Neural progenitor cell (in vitro differentiated cells): ENCODE measurements around the gene ZBED4. TPM values are rescaled to one million over a fixed set of nuclear protein-coding genes. Genes with fewer than 3 reads are reported as not detected.
"Not testable (repeated sequence)": the region's sequence is repeated elsewhere in the genome, so short reads cannot be mapped to it uniquely, and the experiment has no call there.

ENCODE experiments used
- DNase-seq: peaks from one replicate; pipeline ENCODE4 v3.0.0-alpha.2; 2016; ENCODE audit warnings: low spot score
- H2AFZ ChIP-seq: fragments of 200-600 bp; sonication (generic); replicated peaks from 2 replicates; pipeline ENCODE4 v1.6.1; 2016; ENCODE audit warnings: antibody characterized with exemption
- H3F3A ChIP-seq: fragments of 200-600 bp; sonication (generic); 2 replicates; pipeline ENCODE4 v1.6.1; 2016; ENCODE audit warnings: antibody characterized with exemption, low read depth
- H3K27ac ChIP-seq: fragments of 200-600 bp; sonication (generic); 2 replicates; pipeline ENCODE4 v1.5.1; 2016; ENCODE audit warnings: mild to moderate bottlenecking
- H3K27me3 ChIP-seq: fragments of 200-600 bp; sonication (generic); 2 replicates; pipeline ENCODE4 v1.6.1; 2016; ENCODE audit warnings: mild to moderate bottlenecking, moderate library complexity
- H3K36me3 ChIP-seq: fragments of 200-600 bp; sonication (generic); 2 replicates; pipeline ENCODE4 v1.5.1; 2016
- H3K4me1 ChIP-seq: fragments of 200-600 bp; sonication (generic); 2 replicates; pipeline ENCODE4 v1.6.1; 2016; ENCODE audit warnings: mixed run types
- H3K4me2 ChIP-seq: fragments of 200-600 bp; sonication (generic); 2 replicates; pipeline ENCODE4 v1.6.1; 2016
- H3K4me3 ChIP-seq: fragments of 200-600 bp; sonication (generic); 2 replicates; pipeline ENCODE4 v1.5.1; 2016
- H3K79me2 ChIP-seq: fragments of 200-600 bp; sonication (generic); 2 replicates; pipeline ENCODE4 v1.6.1; 2016; ENCODE audit warnings: low read depth
- H3K9ac ChIP-seq: fragments of 200-600 bp; sonication (generic); 2 replicates; pipeline ENCODE4 v1.6.1; 2016
- H3K9me3 ChIP-seq: fragments of 200-600 bp; sonication (generic); 2 replicates; pipeline ENCODE4 v1.5.1; 2016; ENCODE audit warnings: low read depth
- H4K20me1 ChIP-seq: fragments of 200-600 bp; sonication (generic); 2 replicates; pipeline ENCODE4 v1.6.1; 2016; ENCODE audit warnings: low read depth
- H3K27ac Mint-ChIP-seq: 3 replicates; pipeline ENCODE4 v1.8.0; 2021; ENCODE audit warnings: mixed read lengths
- H3K27me3 Mint-ChIP-seq: 2 replicates; pipeline ENCODE4 v1.8.0; 2022; ENCODE audit warnings: low read depth, mild to moderate bottlenecking, inconsistent platforms, moderate library complexity, mixed read lengths; ENCODE audit not compliant: insufficient read depth
- H3K36me3 Mint-ChIP-seq: 3 replicates; pipeline ENCODE4 v1.8.0; 2021; ENCODE audit warnings: mixed read lengths
- H3K4me1 Mint-ChIP-seq: 3 replicates; pipeline ENCODE4 v1.8.0; 2021; ENCODE audit warnings: mixed read lengths
- H3K4me3 Mint-ChIP-seq: 3 replicates; pipeline ENCODE4 v1.8.0; 2021; ENCODE audit warnings: mild to moderate bottlenecking, moderate library complexity, mixed read lengths
- H3K9me3 Mint-ChIP-seq: 3 replicates; pipeline ENCODE4 v1.8.0; 2020; ENCODE audit warnings: mixed read lengths
- CTCF ChIP-seq: fragments of 200-600 bp; sonication (generic); IDR thresholded peaks from 2 replicates; pipeline ENCODE4 v1.5.1; 2017; ENCODE audit warnings: antibody characterized with exemption, mild to moderate bottlenecking
- EZH2 ChIP-seq: fragments of 200-600 bp; sonication (generic); IDR thresholded peaks from 2 replicates; pipeline ENCODE4 v1.6.1; 2017; ENCODE audit warnings: antibody characterized with exemption, mild to moderate bottlenecking, moderate library complexity
- EZH2phosphoT487 ChIP-seq: fragments of 200-600 bp; sonication (generic); IDR thresholded peaks from 2 replicates; pipeline ENCODE4 v1.6.1; 2017; ENCODE audit warnings: antibody characterized with exemption
- total RNA-seq: library from RNA; depleted of rRNA; stranded (reverse); fragments of >200 nt; gene quantifications from 2 replicates; pipeline ENCODE4 v1.2.3, GENCODE V29; 2015; ENCODE audit warnings: low replicate concordance

The ZBED4 gene
- total RNA-seq, 1 donor from 2014 or later: 23.1 TPM

- peaks cover 5% of the 10 kb centered on the region for H3K27me3 Mint-ChIP-seq
- Histone ChIP-seq H3F3A (no peaks in the 10 kb centered on the region), H3K36me3 (no peaks in the 10 kb centered on the region), H3K27ac (no peak overlapping the region), H3K79me2 (peaks cover 100% of the 10 kb centered on the region), H3K27me3 (no peaks in the 10 kb centered on the region), H4K20me1 (peaks cover 100% of the 10 kb centered on the region), H3K4me3 (no peak overlapping the region), H3K4me2 (no peak overlapping the region), H3K9ac (no peak overlapping the region), H3K9me3 (no peaks in the 10 kb centered on the region), H3K4me1 (no peaks in the 10 kb centered on the region), H2AFZ (no peak overlapping the region)
- H3K27ac Mint-ChIP-seq: no peak overlapping the region
- H3K36me3 Mint-ChIP-seq: peaks cover 56% of the 10 kb centered on the region
- TF ChIP-seq EZH2phosphoT487 (no peak), EZH2 (no peak), CTCF (no peak)
- H3K9me3 Mint-ChIP-seq: peaks cover 3% of the 10 kb centered on the region
- H3K4me1 Mint-ChIP-seq: no peaks in the 10 kb centered on the region
- DNase-seq: no peak
- no peak overlapping the region for H3K4me3 Mint-ChIP-seq
Measured at GRCh38 chr22:49815641-49816091, 38.0 kb upstream of the ZBED4 start.

GRCh38 chr22:49817359-49817758, 36.3 kb upstream of the ZBED4 start:
- Histone ChIP-seq H3K4me2 (no peak overlapping the region), H3K27me3 (no peaks in the 10 kb centered on the region), H3K79me2 (peaks cover 100% of the 10 kb centered on the region), H2AFZ (no peak overlapping the region), H3K27ac (no peak overlapping the region), H3F3A (no peaks in the 10 kb centered on the region), H3K36me3 (no peaks in the 10 kb centered on the region), H3K9ac (no peak overlapping the region), H4K20me1 (peaks cover 100% of the 10 kb centered on the region), H3K4me1 (no peaks in the 10 kb centered on the region), H3K9me3 (no peaks in the 10 kb centered on the region), H3K4me3 (no peak overlapping the region)
- Mint-ChIP-seq H3K27ac (no peak overlapping the region), H3K4me1 (no peaks in the 10 kb centered on the region), H3K27me3 (peaks cover 3% of the 10 kb centered on the region), H3K9me3 (no peaks in the 10 kb centered on the region), H3K4me3 (no peak overlapping the region), H3K36me3 (peaks cover 50% of the 10 kb centered on the region)
- DNase-seq: no peak
- TF ChIP-seq EZH2 (no peak), CTCF (no peak)

GRCh38 chr22:49820984-49821383, 32.7 kb upstream of the ZBED4 start:
- no peak for DNase-seq
- no peaks in the 10 kb centered on the region for H3K27me3 ChIP-seq

GRCh38 chr22:49821741-49822140, 31.9 kb upstream of the ZBED4 start:
- H3F3A ChIP-seq, H2AFZ ChIP-seq, H3K9me3 ChIP-seq, H3K36me3 ChIP-seq, H3K4me3 ChIP-seq, H3K27me3 Mint-ChIP-seq, H3K4me3 Mint-ChIP-seq, H3K9me3 Mint-ChIP-seq, H3K27me3 ChIP-seq, DNase-seq, H3K9ac ChIP-seq, H3K27ac ChIP-seq, H3K27ac Mint-ChIP-seq, H3K4me2 ChIP-seq: not testable (repeated sequence)
- H3K4me1 ChIP-seq: peaks cover 11% of the 10 kb centered on the region
- Mint-ChIP-seq H3K36me3 (peaks cover 56% of the 10 kb centered on the region), H3K4me1 (peaks cover 26% of the 10 kb centered on the region)
- H3K79me2 ChIP-seq: peaks cover 100% of the 10 kb centered on the region
- peaks cover 100% of the 10 kb centered on the region for H4K20me1 ChIP-seq

More at GRCh38 chr22:49820984-49821383, 32.7 kb upstream of the ZBED4 start:
- Histone ChIP-seq H2AFZ (no peak overlapping the region), H4K20me1 (peaks cover 100% of the 10 kb centered on the region), H3K27ac (no peak overlapping the region), H3K9me3 (no peaks in the 10 kb centered on the region), H3K9ac (peak overlapping the region; percentile 16), H3K4me2 (no peak overlapping the region), H3K4me1 (peaks cover 7% of the 10 kb centered on the region), H3F3A (no peaks in the 10 kb centered on the region), H3K36me3 (no peaks in the 10 kb centered on the region), H3K79me2 (peaks cover 100% of the 10 kb centered on the region), H3K4me3 (no peak overlapping the region)
- Mint-ChIP-seq H3K27me3 (peaks cover 9% of the 10 kb centered on the region), H3K36me3 (peaks cover 56% of the 10 kb centered on the region), H3K9me3 (no peaks in the 10 kb centered on the region), H3K4me3 (no peak overlapping the region), H3K27ac (no peak overlapping the region), H3K4me1 (peaks cover 23% of the 10 kb centered on the region)
- TF ChIP-seq CTCF (no peak), EZH2 (no peak), EZH2phosphoT487 (no peak)
